Neutrophil (primary cell): ENCODE data around the gene MYO1A.

Experiments
- H3K27ac ChIP-seq: fragments of 200-600 bp; sonication (generic); 2 replicates; pipeline ENCODE4 v1.5.1; 2016; ENCODE audit warnings: mild to moderate bottlenecking, moderate library complexity
- H3K27me3 ChIP-seq: fragments of 200-600 bp; sonication (generic); 2 replicates; pipeline ENCODE4 v1.6.0; 2016; ENCODE audit warnings: mild to moderate bottlenecking
- H3K36me3 ChIP-seq: fragments of 200-600 bp; sonication (generic); 2 replicates; pipeline ENCODE4 v1.5.1; 2017
- H3K4me1 ChIP-seq, 2 experiments: fragments of 200-600 bp in 1 of 2; sonication (generic) in 1 of 2; 1 replicate in 1 of 2; 2 replicates in 1 of 2; pipeline versions ENCODE4 v1.5.1 to v1.6.1; 2013 to 2016; ENCODE audit warnings: low read depth in 1 of 2, low read length in 1 of 2, mild to moderate bottlenecking in 1 of 2, moderate library complexity in 1 of 2; ENCODE audit not compliant: control insufficient read depth in 1 of 2, insufficient read depth in 1 of 2
- H3K4me3 ChIP-seq, 2 experiments: fragments of 200-600 bp in 1 of 2; sonication (generic) in 1 of 2; 1 replicate in 1 of 2; 2 replicates in 1 of 2; pipeline ENCODE4 v1.5.1; 2013 to 2016; ENCODE audit warnings: low read depth in 1 of 2, low read length in 1 of 2, mild to moderate bottlenecking in 1 of 2, moderate library complexity in 1 of 2
- H3K9me3 ChIP-seq: fragments of 200-600 bp; sonication (generic); 2 replicates; pipeline ENCODE4 v1.5.1; 2016
- CTCF ChIP-seq: fragments of 200-600 bp; sonication (generic); IDR thresholded peaks from 2 replicates; pipeline ENCODE4 v1.5.1; 2016; ENCODE audit warnings: antibody characterized with exemption

MYO1A gene

GRCh38 chr12:57042695-57043094 lies 7.2 kb downstream of the MYO1A start:
- Histone ChIP-seq H3K27ac (no peak overlapping the region), H3K36me3 (no peaks in the 10 kb centered on the region), H3K27me3 (no peaks in the 10 kb centered on the region), H3K4me1 (peaks cover 16% of the 10 kb centered on the region in 2 experiments), H3K9me3 (no peaks in the 10 kb centered on the region), H3K4me3 (no peak overlapping the region)
- TF ChIP-seq CTCF: no peak

GRCh38 chr12:57040750-57041149 lies 9.2 kb downstream of the MYO1A start:
- Histone ChIP-seq H3K27ac (no peak overlapping the region), H3K27me3 (no peaks in the 10 kb centered on the region), H3K4me3 (no peak overlapping the region), H3K36me3 (no peaks in the 10 kb centered on the region), H3K9me3 (no peaks in the 10 kb centered on the region), H3K4me1 (no peaks in the 10 kb centered on the region)
- no peak for TF ChIP-seq CTCF

GRCh38 chr12:57040211-57040610 lies 9.7 kb downstream of the MYO1A start:
- H3K36me3 ChIP-seq: no peaks in the 10 kb centered on the region
- no peaks in the 10 kb centered on the region for H3K4me1 ChIP-seq
- H3K9me3 ChIP-seq: no peaks in the 10 kb centered on the region
- no peak overlapping the region for H3K27ac ChIP-seq
- no peak overlapping the region for H3K4me3 ChIP-seq
- no peaks in the 10 kb centered on the region for H3K27me3 ChIP-seq
- TF ChIP-seq CTCF: no peak

GRCh38 chr12:57039016-57039798 lies 10.7 kb downstream of the MYO1A start:
- Histone ChIP-seq H3K4me1 (no peaks in the 10 kb centered on the region), H3K4me3 (no peak overlapping the region), H3K36me3 (no peaks in the 10 kb centered on the region), H3K27me3 (no peaks in the 10 kb centered on the region), H3K9me3 (no peaks in the 10 kb centered on the region), H3K27ac (no peak overlapping the region)
- no peak for TF ChIP-seq CTCF

GRCh38 chr12:57037264-57037663 lies 12.7 kb downstream of the MYO1A start:
- Histone ChIP-seq H3K36me3 (no peaks in the 10 kb centered on the region), H3K9me3 (no peaks in the 10 kb centered on the region), H3K4me1 (no peaks in the 10 kb centered on the region), H3K27me3 (no peaks in the 10 kb centered on the region), H3K27ac (no peak overlapping the region), H3K4me3 (no peak overlapping the region)
- no peak for TF ChIP-seq CTCF
